ENCODE results near the gene HCRTR2. TPM values are rescaled to one million over a fixed set of nuclear protein-coding genes. Genes with fewer than 3 reads are reported as not detected.

The HCRTR2 gene
- total and polyA plus RNA-seq, 2 of the 8 experiments (the other 6 are each of a cell fraction or from before 2014, with no cell fraction given), result 0.19 to 0.23 TPM

DNA sequence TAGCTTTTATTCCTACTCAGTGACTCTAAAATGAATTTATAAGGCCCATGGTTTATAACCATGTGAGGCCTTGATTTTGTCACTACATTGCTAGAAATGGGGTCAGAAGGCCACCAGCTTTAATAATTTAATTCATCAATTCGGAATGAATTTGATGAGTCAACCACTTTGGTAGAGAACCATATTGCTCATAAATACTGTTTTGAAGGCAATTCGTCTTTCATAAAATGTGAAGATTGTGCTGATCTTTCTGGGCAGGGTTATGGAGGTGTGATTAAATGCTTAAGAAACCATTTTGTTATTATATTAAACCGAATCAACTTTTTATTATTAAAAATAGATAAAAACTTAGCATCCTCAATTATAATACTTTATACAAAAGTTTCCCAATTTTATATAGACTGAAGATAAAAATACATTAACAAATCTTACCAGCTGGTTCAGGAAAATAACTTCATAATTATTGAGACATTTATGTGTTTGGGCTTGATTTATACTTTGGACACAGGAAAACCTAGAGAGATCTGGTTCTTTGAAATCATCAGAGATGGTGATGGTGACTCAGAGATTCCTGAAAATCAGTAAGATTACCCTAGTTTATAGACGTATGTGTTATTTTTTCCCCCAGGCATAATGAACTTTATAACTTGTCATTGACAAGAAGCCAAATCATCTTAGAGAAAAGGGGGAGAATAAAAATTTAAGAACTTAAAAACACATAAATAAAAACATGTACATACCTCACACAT lies 10.6 kb downstream of the HCRTR2 start:
- H2BK5ac ChIP-seq (ENCODE audit: low read depth, low read length), result no peak overlapping the region
- no peak overlapping the region for H4K8ac ChIP-seq (ENCODE audit: extremely low read depth, insufficient read depth, low read length)
- FAIRE-seq, result no peak
- H3K9ac ChIP-seq (replicated peaks in 1 of 4; ENCODE audit: extremely low read depth in 1 of 4, low read depth in 3 of 4, low read length in 3 of 4), result no peak overlapping the region
- ChIA-PET CTCF (ENCODE audit: partially characterized antibody) (interaction anchor here (1.4 kb wide), 1 partner anchor 11 kb away, joined by 4 read pairs; no protein-coding TSS in a partner anchor), POLR2A (ENCODE audit: partially characterized antibody) (no interaction called here)
- no peaks in the 10 kb centered on the region for H3K79me2 ChIP-seq (ENCODE audit: control insufficient read depth in 1 of 2, insufficient read depth in 2 of 2, low read length in 2 of 2)
- H3K23ac ChIP-seq (ENCODE audit: insufficient read length), result no peak overlapping the region
- H3K18ac ChIP-seq (ENCODE audit: extremely low read depth, low read length), result no peak overlapping the region
- H3K79me1 ChIP-seq (ENCODE audit: low read depth, low read length), result no peaks in the 10 kb centered on the region
- H3K9me3 ChIP-seq (ENCODE audit: insufficient read depth in 2 of 2, low read depth in 1 of 2, low read length in 1 of 2), result no peaks in the 10 kb centered on the region
- H3K4ac ChIP-seq (replicated peaks; ENCODE audit: insufficient read length, low read depth, low read length), result no peak overlapping the region
- H4K91ac ChIP-seq (replicated peaks; ENCODE audit: insufficient read length, low read length), result no peak overlapping the region
- no peak overlapping the region for H3K14ac ChIP-seq (ENCODE audit: insufficient read length)
- DNase-seq (ENCODE audit: low read depth in 1 of 2, low spot score in 2 of 2), result no peak
- no peaks in the 10 kb centered on the region for H3K36me3 ChIP-seq (ENCODE audit: control insufficient read depth in 2 of 4, insufficient read depth in 4 of 4, low read length in 3 of 4)
- no peak overlapping the region for H2BK20ac ChIP-seq (ENCODE audit: low read length)
- H3K27me3 ChIP-seq (replicated peaks in 1 of 4; ENCODE audit: control insufficient read depth in 3 of 4, extremely low read depth in 1 of 4, insufficient read depth in 3 of 4, low read length in 3 of 4), result no peaks in the 10 kb centered on the region
- H2BK12ac ChIP-seq (ENCODE audit: low read depth, low read length), result no peak overlapping the region
- no peaks in the 10 kb centered on the region for H4K20me1 ChIP-seq (replicated peaks in 1 of 2; ENCODE audit: control insufficient read depth in 1 of 2, insufficient read depth in 2 of 2, low read length in 2 of 2)
- no peaks in the 10 kb centered on the region for H3K23me2 ChIP-seq (ENCODE audit: low read depth, low read length)
- H2AK5ac ChIP-seq (ENCODE audit: low read depth, low read length), result no peak overlapping the region
- H3K27ac ChIP-seq (ENCODE audit: low read depth, low read length), result no peak overlapping the region
- no peaks in the 10 kb centered on the region for H3K4me1 ChIP-seq (replicated peaks in 1 of 4; ENCODE audit: control insufficient read depth in 3 of 4, insufficient read depth in 4 of 4, low read length in 3 of 4)
- H3K4me2 ChIP-seq (ENCODE audit: insufficient read depth in 1 of 2, low read depth in 2 of 2, low read length in 2 of 2), result no peak overlapping the region
- H2BK15ac ChIP-seq (ENCODE audit: low read length), result no peak overlapping the region
- TF ChIP-seq, protein P1, sequence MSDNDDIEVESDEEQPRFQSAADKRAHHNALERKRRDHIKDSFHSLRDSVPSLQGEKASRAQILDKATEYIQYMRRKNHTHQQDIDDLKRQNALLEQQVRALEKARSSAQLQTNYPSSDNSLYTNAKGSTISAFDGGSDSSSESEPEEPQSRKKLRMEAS (IDR thresholded peaks at IDR 0.05), result no peak
- no peak for TF ChIP-seq SP4 (IDR thresholded peaks at IDR 0.05; ENCODE audit: low read length)
- no peak for TF ChIP-seq KDM1A (IDR thresholded peaks at IDR 0.05; ENCODE audit: borderline replicate concordance, low read length)
- no peak overlapping the region for H4K5ac ChIP-seq (ENCODE audit: insufficient read length, low read depth, low read length)
- WGBS, 2 experiments (ENCODE audit: extremely low coverage in 1 of 2, insufficient coverage in 1 of 2, insufficient read length in 1 of 2, insufficient replicate concordance in 2 of 2, low coverage in 1 of 2, low lambda C conversion rate in 2 of 2, missing lambda C conversion rate in 1 of 2), result 96% methylated on average over 4 of the region's 4 CpGs; no CpG with 5 or more reads in 1 of the 2 experiments
- no peak overlapping the region for H3K56ac ChIP-seq (replicated peaks; ENCODE audit: insufficient read length, low read depth, low read length)
- H3K4me3 ChIP-seq (ENCODE audit: extremely low read depth in 1 of 4, insufficient read depth in 2 of 4, low read depth in 3 of 4, low read length in 4 of 4), result no peak overlapping the region
- no peak overlapping the region for H2AFZ ChIP-seq (ENCODE audit: low read length)
- no peak overlapping the region for H2BK120ac ChIP-seq (replicated peaks; ENCODE audit: low read depth, low read length)

Measured in H1 (cell line).